Measurements from ENCODE around the gene BBS5.

DNA sequence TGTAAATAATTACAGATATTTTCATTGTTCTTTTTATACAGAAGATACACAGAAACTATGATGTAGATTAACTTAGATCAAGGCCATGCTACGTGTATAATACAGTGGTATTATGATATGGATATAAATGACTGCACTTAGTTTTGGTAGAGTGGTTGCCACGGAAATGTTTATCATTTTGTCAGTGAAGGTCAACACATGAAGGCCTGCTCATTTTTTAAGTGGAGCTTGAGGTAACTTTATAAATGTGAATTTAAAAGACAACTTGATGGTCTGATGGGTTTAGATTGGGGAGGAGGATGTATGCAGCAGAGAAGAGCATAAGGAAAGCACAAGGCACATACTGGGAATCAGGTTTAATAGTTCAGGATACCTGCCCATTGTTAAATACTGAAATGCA lies 14.4 kb upstream of the BBS5 start:
- TF ChIP-seq CHD2 (IDR thresholded peaks at IDR 0.05; ENCODE audit: low read length, partially characterized antibody), result no peak
- TF ChIP-seq, protein P1, sequence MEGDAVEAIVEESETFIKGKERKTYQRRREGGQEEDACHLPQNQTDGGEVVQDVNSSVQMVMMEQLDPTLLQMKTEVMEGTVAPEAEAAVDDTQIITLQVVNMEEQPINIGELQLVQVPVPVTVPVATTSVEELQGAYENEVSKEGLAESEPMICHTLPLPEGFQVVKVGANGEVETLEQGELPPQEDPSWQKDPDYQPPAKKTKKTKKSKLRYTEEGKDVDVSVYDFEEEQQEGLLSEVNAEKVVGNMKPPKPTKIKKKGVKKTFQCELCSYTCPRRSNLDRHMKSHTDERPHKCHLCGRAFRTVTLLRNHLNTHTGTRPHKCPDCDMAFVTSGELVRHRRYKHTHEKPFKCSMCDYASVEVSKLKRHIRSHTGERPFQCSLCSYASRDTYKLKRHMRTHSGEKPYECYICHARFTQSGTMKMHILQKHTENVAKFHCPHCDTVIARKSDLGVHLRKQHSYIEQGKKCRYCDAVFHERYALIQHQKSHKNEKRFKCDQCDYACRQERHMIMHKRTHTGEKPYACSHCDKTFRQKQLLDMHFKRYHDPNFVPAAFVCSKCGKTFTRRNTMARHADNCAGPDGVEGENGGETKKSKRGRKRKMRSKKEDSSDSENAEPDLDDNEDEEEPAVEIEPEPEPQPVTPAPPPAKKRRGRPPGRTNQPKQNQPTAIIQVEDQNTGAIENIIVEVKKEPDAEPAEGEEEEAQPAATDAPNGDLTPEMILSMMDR (IDR thresholded peaks at IDR 0.05), result no peak
- TF ChIP-seq POLR2A (IDR thresholded peaks at IDR 0.05; ENCODE audit: low read length), result no peak
- TF ChIP-seq RFX5 (IDR thresholded peaks at IDR 0.05), result no peak
- TF ChIP-seq RAD21 (conservative IDR thresholded peaks at IDR 0.05 in 1 of 2, IDR thresholded peaks at IDR 0.05 in 1 of 2), result no peak
